HG02981 (cell line): ENCODE results near the gene HMCN2.
"Not testable (repeated sequence)": the region's sequence is repeated elsewhere in the genome, so short reads cannot be mapped to it uniquely, and the experiment has no call there.

ENCODE experiments used
- ATAC-seq: cut with Tn5 transposase; IDR thresholded peaks from one replicate; pipeline ENCODE4 v1.9.1; 2021; ENCODE audit warnings: mild to moderate bottlenecking, moderate library complexity; ENCODE audit not compliant: unreplicated experiment

Gene HMCN2

DNA sequence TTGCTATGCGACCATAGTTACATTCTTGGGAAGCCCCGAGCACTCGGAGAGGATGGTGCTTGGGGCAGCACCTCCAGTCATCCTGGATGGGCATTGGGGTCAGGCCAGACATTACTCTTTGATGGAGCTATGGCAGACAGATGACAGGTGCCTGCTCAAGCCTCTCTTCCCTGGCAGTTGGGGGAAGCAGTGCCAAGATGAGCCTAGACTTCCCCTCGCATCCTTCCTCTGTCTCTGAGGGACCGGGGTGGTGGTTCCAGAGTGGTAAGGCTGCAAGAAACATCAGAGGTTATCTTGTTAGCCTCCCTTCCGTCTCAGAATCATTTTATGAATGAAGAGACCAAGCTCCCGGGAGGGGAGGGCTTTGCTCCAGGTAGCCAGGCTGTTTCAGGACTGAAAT is 2.8 kb upstream of the HMCN2 start:
- ATAC-seq = no peak

DNA sequence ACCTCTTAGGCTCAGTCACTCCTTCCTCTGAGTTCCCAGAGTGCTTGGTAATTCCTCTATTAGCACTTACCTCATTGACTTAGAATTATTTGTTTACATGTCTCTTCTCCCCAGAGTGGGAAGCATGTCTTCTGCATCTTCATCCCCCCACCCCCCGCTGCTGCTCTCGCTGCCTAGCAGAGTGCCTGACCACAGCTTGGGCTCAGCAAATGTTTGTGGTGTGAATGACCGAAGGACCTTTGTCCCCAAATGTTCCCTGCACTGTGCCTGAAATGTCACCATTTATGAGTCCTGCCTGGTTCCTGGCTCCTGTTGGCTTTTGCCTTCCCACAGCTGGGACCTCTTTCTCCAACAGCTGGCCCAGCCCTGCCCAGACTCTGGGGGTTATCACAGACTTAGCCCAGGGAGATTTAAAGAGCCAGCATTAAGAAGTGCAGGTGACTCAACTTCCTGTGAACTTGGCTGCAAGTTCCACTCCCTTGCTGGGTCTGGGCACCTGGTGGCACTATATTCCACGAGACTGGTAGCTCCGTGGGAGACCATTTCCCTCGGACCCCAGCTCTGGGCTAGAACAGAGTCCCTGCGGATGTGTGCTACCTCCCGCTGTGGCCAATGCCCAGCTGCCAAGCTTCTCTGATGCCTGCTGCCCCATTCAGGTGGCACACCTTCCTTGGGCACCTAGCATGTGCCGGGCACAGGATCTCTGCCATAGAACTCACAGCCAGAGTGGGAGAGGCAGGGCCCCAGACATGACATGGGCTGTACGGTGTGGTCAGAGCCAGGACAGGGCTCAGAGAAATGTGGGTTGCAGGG is 1.8 kb upstream of the HMCN2 start:
- no peak for ATAC-seq

DNA sequence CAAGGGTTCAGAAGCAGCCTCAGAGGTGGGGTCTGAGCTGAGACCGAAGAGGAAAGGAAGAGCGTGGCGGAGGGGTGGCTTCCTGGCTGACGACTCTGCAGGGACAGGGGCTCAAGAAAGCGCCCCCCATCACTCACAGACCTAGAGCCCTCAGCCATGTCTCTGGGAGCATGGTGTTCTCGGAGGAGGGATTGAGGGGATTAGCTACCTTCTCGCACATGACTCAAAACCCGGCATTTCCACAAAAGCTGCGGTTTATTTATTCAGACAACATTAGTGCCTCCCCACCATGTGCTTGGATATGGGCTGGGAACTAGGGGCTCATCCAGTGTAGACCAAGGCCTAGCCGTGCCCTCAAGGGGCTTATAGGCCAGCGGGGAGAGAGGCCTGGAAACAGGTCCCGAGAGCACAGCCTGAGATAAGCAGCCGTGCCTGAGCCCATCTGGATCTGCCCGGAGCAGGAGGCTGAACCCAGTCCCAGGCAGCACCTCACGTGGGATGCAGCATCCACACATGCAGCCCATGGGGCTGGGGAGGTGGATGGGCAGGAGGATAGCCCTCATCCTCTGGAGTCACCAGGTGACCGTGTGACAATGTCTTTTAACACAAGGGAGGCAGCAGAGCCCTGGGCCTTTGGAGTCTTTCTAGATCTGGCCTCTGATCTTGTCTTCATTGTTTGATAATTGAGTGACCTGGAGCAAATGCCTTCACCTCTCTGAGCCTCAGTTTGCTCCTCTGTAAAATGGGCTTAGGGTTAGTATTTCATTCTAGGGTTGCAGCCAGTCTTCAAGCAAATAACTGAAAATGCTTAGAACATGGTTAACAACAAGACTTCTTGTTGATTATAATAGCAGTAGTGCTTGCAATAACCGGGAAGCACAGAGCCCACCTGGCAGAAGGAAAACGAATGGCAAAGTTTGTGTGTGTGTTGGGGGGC is 878 bp upstream of the HMCN2 start:
- no peak for ATAC-seq

- ATAC-seq = no peak
These were observed 907 bp downstream of the HMCN2 start for GRCh38 chr9:130266236-130267098.

- no peak for ATAC-seq
These were observed 2.4 kb downstream of the HMCN2 start for GRCh38 chr9:130267930-130268329.

- no peak for ATAC-seq
These were observed 3.1 kb downstream of the HMCN2 start for GRCh38 chr9:130268521-130269211.

- ATAC-seq = no peak
These were observed 5.9 kb downstream of the HMCN2 start for GRCh38 chr9:130271473-130271872.

DNA sequence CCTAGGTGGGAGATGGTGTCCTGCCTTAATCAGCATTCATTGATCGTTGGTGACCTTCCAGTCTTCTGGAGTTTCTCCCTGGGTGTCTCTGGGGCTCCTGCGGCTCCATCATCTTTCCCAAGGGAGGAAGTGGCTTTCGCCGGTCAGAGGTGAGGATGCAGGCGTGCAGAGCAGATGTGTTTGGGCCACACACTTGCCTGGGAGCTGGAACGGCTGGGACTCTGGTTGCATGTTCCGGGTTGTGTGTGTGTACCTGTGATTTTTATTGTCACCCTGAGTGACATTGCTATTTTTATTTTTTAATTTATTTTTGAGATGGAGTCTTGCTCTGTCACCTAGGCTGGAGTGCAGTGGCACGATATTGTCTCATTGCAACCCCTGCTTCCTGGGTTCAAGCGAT is 9.6 kb downstream of the HMCN2 start:
- no peak for ATAC-seq

DNA sequence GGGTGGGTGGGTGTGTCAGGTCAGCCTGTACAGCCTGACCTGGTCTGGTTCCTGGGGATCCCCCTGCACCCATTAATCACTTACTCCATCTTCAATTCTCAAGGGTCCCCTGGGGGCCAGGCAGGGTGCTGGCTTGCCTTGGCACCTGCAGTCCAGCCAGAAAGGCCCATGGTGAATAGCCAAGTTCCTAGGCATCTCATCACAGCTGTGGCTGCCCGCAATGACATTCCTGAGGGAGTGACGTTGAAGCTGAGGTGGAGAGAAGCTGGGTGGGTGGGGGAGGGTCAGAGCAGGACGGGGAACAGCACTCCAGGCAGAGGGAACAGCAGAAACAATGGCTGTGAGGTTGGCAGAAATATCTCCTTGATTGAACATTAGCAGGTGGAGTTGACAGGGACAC is 10.6 kb downstream of the HMCN2 start:
- no peak for ATAC-seq

- ATAC-seq = no peak
These were observed 11.4 kb downstream of the HMCN2 start for GRCh38 chr9:130276955-130277354.

DNA sequence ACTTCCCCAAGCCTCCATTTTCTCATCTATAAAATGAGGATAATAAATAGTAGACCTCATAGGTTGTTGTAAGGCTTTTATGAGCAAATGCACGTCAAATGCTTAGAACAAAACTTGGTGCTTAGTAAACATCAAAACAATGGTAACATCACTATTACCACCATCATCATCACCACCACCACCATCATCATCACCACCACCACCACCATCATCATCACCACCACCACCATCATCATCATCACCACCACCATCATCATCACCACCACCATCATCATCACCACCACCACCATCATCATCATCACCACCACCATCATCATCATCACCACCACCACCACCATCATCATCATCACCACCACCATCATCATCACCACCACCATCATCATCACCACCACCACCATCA is 12.0 kb downstream of the HMCN2 start:
- not testable (repeated sequence) for ATAC-seq

- no peak for ATAC-seq
These were observed 18.1 kb downstream of the HMCN2 start for GRCh38 chr9:130283539-130284248.

- no peak for ATAC-seq
These were observed 18.7 kb downstream of the HMCN2 start for GRCh38 chr9:130284249-130284625.

GRCh38 chr9:130284690-130285089 is 19.1 kb downstream of the HMCN2 start:
- no peak for ATAC-seq

GRCh38 chr9:130285271-130285670 is 19.7 kb downstream of the HMCN2 start:
- no peak for ATAC-seq

- ATAC-seq = no peak
These were observed 20.7 kb downstream of the HMCN2 start for GRCh38 chr9:130286072-130286770.

GRCh38 chr9:130286781-130287428 is 21.3 kb downstream of the HMCN2 start:
- no peak for ATAC-seq

- no peak for ATAC-seq
These were observed 22.2 kb downstream of the HMCN2 start for GRCh38 chr9:130287736-130288135.

DNA sequence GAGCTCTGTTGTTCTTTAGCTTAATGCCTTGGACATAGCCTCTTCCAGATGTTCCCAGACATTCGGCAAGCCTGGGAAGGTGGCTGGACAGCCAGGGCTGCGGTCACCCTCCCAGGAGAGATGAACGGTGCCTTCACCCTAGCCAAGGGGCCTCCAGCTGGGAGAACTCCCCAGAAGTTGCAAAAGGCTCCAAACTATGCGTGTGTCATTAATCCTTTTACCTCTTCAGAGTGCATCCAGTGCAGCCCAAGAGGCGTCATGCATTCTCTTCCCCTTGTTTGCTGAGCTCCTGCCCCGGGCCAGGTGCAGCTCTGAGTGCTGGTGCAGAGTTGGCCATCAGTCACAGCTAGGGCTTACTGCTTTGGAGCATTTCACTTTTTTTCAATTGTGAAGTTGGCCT is 22.8 kb downstream of the HMCN2 start:
- no peak for ATAC-seq
